ENCODE measurements around the gene LCTL.

Gene LCTL

DNA sequence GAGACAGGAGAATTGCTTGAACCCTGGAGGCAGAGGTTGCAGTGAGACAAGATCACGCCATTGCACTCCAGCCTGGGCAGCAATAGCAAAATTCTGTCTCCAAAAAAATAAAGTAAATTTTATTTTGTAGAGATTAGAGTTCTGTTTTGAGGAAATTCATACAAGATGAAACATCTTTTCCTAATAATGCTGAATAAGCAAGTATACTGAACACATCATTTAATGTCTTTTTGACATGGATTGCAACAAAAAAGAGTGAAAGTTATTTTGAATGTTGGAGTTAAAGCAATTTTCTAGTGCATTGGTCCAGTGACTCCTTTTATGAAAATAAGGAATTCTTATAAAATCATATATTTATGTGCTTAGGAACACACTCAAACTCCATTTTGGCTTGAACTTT is 20.5 kb downstream of the LCTL start:
- Histone ChIP-seq H3K27ac (no peak overlapping the region), H3K4me3 (ENCODE audit: low read depth in 1 of 2, low read length in 1 of 2) (no peak overlapping the region), H3K36me3 (peaks cover 22% of the 10 kb centered on the region), H3K9me3 (no peaks in the 10 kb centered on the region), H3K4me1 (ENCODE audit: control insufficient read depth in 1 of 2, insufficient read depth in 1 of 2, low read depth in 1 of 2, low read length in 1 of 2) (no peaks in the 10 kb centered on the region), H3K27me3 (no peaks in the 10 kb centered on the region)
- TF ChIP-seq, protein P1, sequence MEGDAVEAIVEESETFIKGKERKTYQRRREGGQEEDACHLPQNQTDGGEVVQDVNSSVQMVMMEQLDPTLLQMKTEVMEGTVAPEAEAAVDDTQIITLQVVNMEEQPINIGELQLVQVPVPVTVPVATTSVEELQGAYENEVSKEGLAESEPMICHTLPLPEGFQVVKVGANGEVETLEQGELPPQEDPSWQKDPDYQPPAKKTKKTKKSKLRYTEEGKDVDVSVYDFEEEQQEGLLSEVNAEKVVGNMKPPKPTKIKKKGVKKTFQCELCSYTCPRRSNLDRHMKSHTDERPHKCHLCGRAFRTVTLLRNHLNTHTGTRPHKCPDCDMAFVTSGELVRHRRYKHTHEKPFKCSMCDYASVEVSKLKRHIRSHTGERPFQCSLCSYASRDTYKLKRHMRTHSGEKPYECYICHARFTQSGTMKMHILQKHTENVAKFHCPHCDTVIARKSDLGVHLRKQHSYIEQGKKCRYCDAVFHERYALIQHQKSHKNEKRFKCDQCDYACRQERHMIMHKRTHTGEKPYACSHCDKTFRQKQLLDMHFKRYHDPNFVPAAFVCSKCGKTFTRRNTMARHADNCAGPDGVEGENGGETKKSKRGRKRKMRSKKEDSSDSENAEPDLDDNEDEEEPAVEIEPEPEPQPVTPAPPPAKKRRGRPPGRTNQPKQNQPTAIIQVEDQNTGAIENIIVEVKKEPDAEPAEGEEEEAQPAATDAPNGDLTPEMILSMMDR (IDR thresholded peaks at IDR 0.05) = no peak

DNA sequence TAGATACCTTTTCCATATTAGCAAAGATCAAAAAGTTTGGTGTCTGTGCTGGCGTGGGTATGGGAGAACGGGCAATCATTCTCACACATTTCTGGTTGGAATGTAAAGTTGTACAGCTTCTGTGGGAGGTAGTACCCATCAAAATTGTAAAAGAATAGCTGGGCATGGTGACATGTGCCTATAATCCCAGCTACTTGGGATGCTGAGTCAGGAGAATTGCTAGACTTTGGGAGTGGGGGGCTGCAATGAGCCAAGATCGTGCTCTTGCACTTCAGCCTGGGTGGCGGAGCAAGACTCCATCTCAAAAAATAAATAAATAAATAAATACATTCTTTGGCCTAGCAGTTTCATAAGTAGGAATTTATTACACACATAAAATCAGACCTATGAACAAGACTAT is 22.9 kb downstream of the LCTL start:
- Histone ChIP-seq H3K27ac (no peak overlapping the region), H3K36me3 (peaks cover 23% of the 10 kb centered on the region), H3K4me3 (ENCODE audit: low read depth in 1 of 2, low read length in 1 of 2) (no peak overlapping the region), H3K4me1 (ENCODE audit: control insufficient read depth in 1 of 2, insufficient read depth in 1 of 2, low read depth in 1 of 2, low read length in 1 of 2) (no peaks in the 10 kb centered on the region), H3K9me3 (no peaks in the 10 kb centered on the region), H3K27me3 (no peaks in the 10 kb centered on the region)
- TF ChIP-seq, protein P1 (IDR thresholded peaks at IDR 0.05) = no peak

DNA sequence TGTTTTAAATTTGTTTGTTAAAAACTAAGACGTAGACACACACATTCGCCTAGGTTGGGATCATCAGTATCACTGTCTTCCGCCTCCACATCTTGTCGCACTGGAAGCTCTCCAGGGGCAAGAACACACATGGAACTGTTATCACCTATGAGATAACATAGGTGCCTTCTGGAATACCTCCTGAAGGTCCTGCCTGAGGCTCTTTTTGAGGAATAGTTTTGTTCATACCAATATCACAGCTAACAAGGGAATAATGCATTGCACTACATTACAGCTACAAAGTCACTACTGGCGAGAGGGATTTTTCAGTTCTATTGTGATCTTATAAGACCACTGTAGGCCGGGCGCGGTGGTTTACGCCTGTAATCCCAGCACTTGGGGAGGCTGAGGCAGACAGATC is 30.7 kb downstream of the LCTL start:
- TF ChIP-seq, protein P1 (IDR thresholded peaks at IDR 0.05) = no peak
- no peaks in the 10 kb centered on the region for H3K27me3 ChIP-seq
- no peaks in the 10 kb centered on the region for H3K9me3 ChIP-seq
- no peak overlapping the region for H3K4me3 ChIP-seq (ENCODE audit: low read depth in 1 of 2, low read length in 1 of 2)
- H3K4me1 ChIP-seq (ENCODE audit: control insufficient read depth in 1 of 2, insufficient read depth in 1 of 2, low read depth in 1 of 2, low read length in 1 of 2) = no peaks in the 10 kb centered on the region
- no peak overlapping the region for H3K27ac ChIP-seq
- H3K36me3 ChIP-seq = peaks cover 41% of the 10 kb centered on the region

DNA sequence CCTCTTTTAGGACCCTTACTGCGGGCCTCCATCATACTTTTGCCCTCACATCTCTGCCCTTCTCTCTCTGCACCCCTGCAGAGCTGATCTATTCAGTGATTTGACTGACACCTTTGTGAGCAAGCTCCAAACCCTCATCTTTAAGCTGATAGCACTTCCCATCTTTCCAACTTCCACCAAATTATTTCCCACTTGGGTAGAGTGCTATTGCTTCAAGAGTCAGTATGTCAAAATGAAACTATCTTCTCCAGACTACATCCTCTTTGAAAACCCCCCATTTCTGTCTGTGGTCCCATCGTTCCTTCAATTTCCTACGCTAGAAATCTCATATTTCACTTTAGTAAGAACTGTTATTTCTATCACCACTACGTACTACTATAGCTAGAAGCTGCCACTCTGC is 41.0 kb downstream of the LCTL start:
- no peak overlapping the region for H3K4me3 ChIP-seq (ENCODE audit: low read depth in 1 of 2, low read length in 1 of 2)
- peaks cover 20% of the 10 kb centered on the region for H3K36me3 ChIP-seq
- no peaks in the 10 kb centered on the region for H3K9me3 ChIP-seq
- H3K27me3 ChIP-seq = no peaks in the 10 kb centered on the region
- TF ChIP-seq, protein P1 (IDR thresholded peaks at IDR 0.05) = no peak
- no peak overlapping the region for H3K27ac ChIP-seq
- no peaks in the 10 kb centered on the region for H3K4me1 ChIP-seq (ENCODE audit: control insufficient read depth in 1 of 2, insufficient read depth in 1 of 2, low read depth in 1 of 2, low read length in 1 of 2)

DNA sequence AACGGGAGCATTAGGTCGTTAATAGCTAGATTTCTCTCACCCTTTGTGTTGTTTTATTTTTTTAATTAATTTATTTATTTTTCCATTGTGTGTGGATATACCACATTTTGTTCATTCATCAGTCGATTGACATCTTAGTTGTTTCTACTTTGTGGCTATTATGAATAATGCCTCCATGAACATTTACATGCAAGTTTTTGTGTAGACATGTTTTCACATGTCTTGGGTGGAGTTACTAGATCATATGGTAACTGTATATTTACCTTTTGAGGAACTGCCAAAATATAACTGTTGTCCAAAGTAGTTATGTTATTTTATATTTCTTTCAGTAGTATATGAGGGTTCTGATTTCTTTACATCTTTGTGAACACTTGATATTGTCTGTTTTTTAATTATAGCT is 41.9 kb downstream of the LCTL start:
- TF ChIP-seq, protein P1 (IDR thresholded peaks at IDR 0.05) = no peak
- H3K4me1 ChIP-seq (ENCODE audit: control insufficient read depth in 1 of 2, insufficient read depth in 1 of 2, low read depth in 1 of 2, low read length in 1 of 2) = no peaks in the 10 kb centered on the region
- H3K36me3 ChIP-seq = peaks cover 18% of the 10 kb centered on the region
- no peak overlapping the region for H3K27ac ChIP-seq
- H3K4me3 ChIP-seq (ENCODE audit: low read depth in 1 of 2, low read length in 1 of 2) = no peak overlapping the region
- no peaks in the 10 kb centered on the region for H3K27me3 ChIP-seq
- no peaks in the 10 kb centered on the region for H3K9me3 ChIP-seq

DNA sequence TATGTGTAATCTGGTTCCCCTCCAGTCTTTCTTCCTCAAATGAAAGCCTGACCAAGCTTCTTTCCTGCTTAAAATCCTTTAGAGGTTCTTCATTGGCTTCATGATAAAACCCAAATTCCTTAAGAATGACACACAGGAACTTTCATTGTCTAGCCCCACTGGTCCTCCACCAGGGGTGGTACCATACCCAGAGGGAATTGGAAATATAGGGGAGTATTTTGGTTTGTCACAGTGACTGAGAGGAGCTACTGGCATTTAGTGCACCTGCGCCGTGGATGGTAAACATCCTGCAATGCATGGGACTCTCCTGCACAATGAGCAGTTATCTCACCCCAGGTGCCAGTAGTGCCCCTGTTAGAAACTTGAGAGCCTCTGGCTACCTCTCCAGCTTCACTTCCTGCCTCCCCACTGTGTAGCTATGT is 49.9 kb downstream of the LCTL start:
- peaks cover 0 to 17% of the 10 kb centered on the region in 2 experiments for H3K4me1 ChIP-seq (ENCODE audit: control insufficient read depth in 1 of 2, insufficient read depth in 1 of 2, low read depth in 1 of 2, low read length in 1 of 2)
- peaks cover 11% of the 10 kb centered on the region for H3K36me3 ChIP-seq
- TF ChIP-seq, protein P1 (IDR thresholded peaks at IDR 0.05) = no peak
- no peaks in the 10 kb centered on the region for H3K9me3 ChIP-seq
- no peak overlapping the region for H3K4me3 ChIP-seq (ENCODE audit: low read depth in 1 of 2, low read length in 1 of 2)
- no peaks in the 10 kb centered on the region for H3K27me3 ChIP-seq
- H3K27ac ChIP-seq = no peak overlapping the region

Data from neutrophil (primary cell).